GM12873 (cell line): ENCODE results near the gene MYH11.

Experiments used
- CTCF ChIP-seq: IDR thresholded peaks from 2 replicates; pipeline ENCODE4 v1.5.1; 2012; ENCODE audit warnings: low read depth, mild to moderate bottlenecking, moderate library complexity, low read length, control low read depth; ENCODE audit not compliant: insufficient read depth; ENCODE audit errors: missing control alignments

MYH11 gene

GRCh38 chr16:15897834-15898254 lies 41.0 kb upstream of the MYH11 start:
- no peak for TF ChIP-seq CTCF

GRCh38 chr16:15897121-15897780 lies 40.4 kb upstream of the MYH11 start:
- TF ChIP-seq CTCF, result no peak

GRCh38 chr16:15894571-15895374 lies 37.9 kb upstream of the MYH11 start:
- TF ChIP-seq CTCF, result no peak

- TF ChIP-seq CTCF, result no peak
Measured at GRCh38 chr16:15891508-15891907, 34.7 kb upstream of the MYH11 start.

- TF ChIP-seq CTCF, result no peak
Measured at GRCh38 chr16:15888072-15888976, 31.5 kb upstream of the MYH11 start, which contains the start of gene CEP20. Gene CEP20 (minus strand): TSS chr16:15888603. CDS start chr16:15888585, 18 bp downstream.

GRCh38 chr16:15887283-15887682 lies 30.5 kb upstream of the MYH11 start:
- no peak for TF ChIP-seq CTCF
